C4-2B (cell line): ENCODE measurements around the gene PUM2.

Source experiments
- CTCF ChIP-seq: fragments of 450-650 bp; conservative IDR thresholded peaks from 2 replicates; pipeline ENCODE4 v1.5.1; 2017; ENCODE audit warnings: mild to moderate bottlenecking
- ZFX ChIP-seq: fragments of 450-650 bp; IDR thresholded peaks from 2 replicates; pipeline ENCODE4 v1.6.1; 2017

DNA sequence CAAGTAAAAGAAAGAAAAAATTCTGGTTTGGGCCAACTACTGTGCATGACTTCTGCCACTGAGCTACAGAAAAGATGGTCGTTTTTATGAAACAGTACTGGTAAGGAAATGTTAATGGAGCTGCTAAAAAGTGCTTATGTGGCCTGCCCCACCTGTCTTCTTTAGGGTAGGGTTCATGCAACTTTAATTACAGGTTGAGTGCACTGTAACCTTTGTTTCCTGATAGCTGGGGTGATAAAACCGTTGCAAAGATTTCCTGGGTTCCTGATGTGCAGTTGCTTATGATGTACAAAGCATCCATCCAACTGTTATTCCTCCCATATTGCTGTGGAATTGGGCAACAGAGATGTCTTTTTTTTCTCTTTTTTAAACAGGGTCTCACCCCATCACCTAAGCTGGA is 34.3 kb upstream of the PUM2 start:
- TF ChIP-seq CTCF: no peak
- TF ChIP-seq ZFX: no peak
